Stimulated activated naive CD8-positive, alpha-beta T cell treated with anti-CD3 and anti-CD28 coated beads, Interleukin-15, amount 100 ng/mL, for 72 hours (primary cell): ENCODE measurements around the gene RB1.

Experiments used
- ATAC-seq: fragments of 150-1000 bp; cut with Tn5 transposase; 2 replicates; pipeline ENCODE4 v1.10.0; 2021; ENCODE audit warnings: mild to moderate bottlenecking, moderate library complexity
- DNase-seq, 2 donors: peaks; one replicate each; pipeline ENCODE4 v3.0.0; 2021 to 2022
- H3K27ac Mint-ChIP-seq, 2 donors: one replicate each; pipeline ENCODE4 v1.8.0; 2022; ENCODE audit warnings: mild to moderate bottlenecking in 2 of 2, mixed read lengths in 2 of 2, moderate library complexity in 2 of 2
- H3K27me3 Mint-ChIP-seq: one replicate; pipeline ENCODE4 v1.8.0; 2022; ENCODE audit warnings: mixed read lengths
- H3K4me1 Mint-ChIP-seq: one replicate; pipeline ENCODE4 v1.8.0; 2022; ENCODE audit warnings: mild to moderate bottlenecking, mixed read lengths
- H3K4me3 Mint-ChIP-seq, 2 donors: one replicate each; pipeline ENCODE4 v1.8.0; 2022; ENCODE audit warnings: mild to moderate bottlenecking in 2 of 2, mixed read lengths in 2 of 2, moderate library complexity in 1 of 2
- H3K9me3 Mint-ChIP-seq, 2 donors: one replicate each; pipeline ENCODE4 v1.8.0; 2022; ENCODE audit warnings: mixed read lengths in 2 of 2

RB1 gene

GRCh38 chr13:48518083-48518482 lies 214.5 kb downstream of the RB1 start:
- no peaks in the 10 kb centered on the region for H3K9me3 Mint-ChIP-seq
- no peak for DNase-seq
- H3K4me3 Mint-ChIP-seq = no peak overlapping the region
- no peaks in the 10 kb centered on the region for H3K27me3 Mint-ChIP-seq
- no peak overlapping the region for H3K27ac Mint-ChIP-seq
- ATAC-seq = no peak
- no peaks in the 10 kb centered on the region for H3K4me1 Mint-ChIP-seq

GRCh38 chr13:48526286-48526685 lies 222.7 kb downstream of the RB1 start:
- no peak for ATAC-seq
- Mint-ChIP-seq H3K4me1 (peaks cover 6% of the 10 kb centered on the region), H3K9me3 (no peaks in the 10 kb centered on the region), H3K27me3 (no peaks in the 10 kb centered on the region), H3K4me3 (no peak overlapping the region), H3K27ac (no peak overlapping the region)
- DNase-seq = no peak

- H3K4me1 Mint-ChIP-seq = peaks cover 12% of the 10 kb centered on the region
- no peak overlapping the region for H3K4me3 Mint-ChIP-seq
- no peak overlapping the region for H3K27ac Mint-ChIP-seq
- no peak for ATAC-seq
- H3K27me3 Mint-ChIP-seq = no peaks in the 10 kb centered on the region
- H3K9me3 Mint-ChIP-seq = no peaks in the 10 kb centered on the region
- no peak for DNase-seq
These were observed 224.4 kb downstream of the RB1 start for GRCh38 chr13:48527955-48528354.

- DNase-seq (no peak), ATAC-seq (no peak)
- Mint-ChIP-seq H3K27ac (no peak overlapping the region), H3K4me3 (no peak overlapping the region), H3K4me1 (peaks cover 18% of the 10 kb centered on the region), H3K27me3 (no peaks in the 10 kb centered on the region), H3K9me3 (no peaks in the 10 kb centered on the region)
These were observed 225.2 kb downstream of the RB1 start for GRCh38 chr13:48528720-48529119.

GRCh38 chr13:48530833-48531232 lies 227.3 kb downstream of the RB1 start:
- no peak overlapping the region for H3K4me3 Mint-ChIP-seq
- ATAC-seq = no peak
- peak overlapping the region in 1 of 2 donors; percentile 50 for H3K27ac Mint-ChIP-seq
- DNase-seq = no peak
- H3K9me3 Mint-ChIP-seq = peaks cover 0 to 5% of the 10 kb centered on the region in 2 donors
- no peaks in the 10 kb centered on the region for H3K27me3 Mint-ChIP-seq
- H3K4me1 Mint-ChIP-seq = peaks cover 21% of the 10 kb centered on the region
